Esophagus muscularis mucosa (tissue), 4 donors: Measurements from ENCODE around the gene MYO10. TPM values are rescaled to one million over a fixed set of nuclear protein-coding genes. Genes with fewer than 3 reads are reported as not detected.

Experiments
- DNase-seq: peaks from one replicate; pipeline ENCODE4 v3.0.0-alpha.2; 2017; ENCODE audit errors: extremely low spot score
- H3K27ac ChIP-seq, 4 donors: fragments of 200-600 bp; sonication (generic); replicated peaks in 1 of 4; 1 replicate in 3 of 4; 2 replicates in 1 of 4; pipeline ENCODE4 v1.5.1; 2016 to 2019; ENCODE audit warnings: mild to moderate bottlenecking in 1 of 4
- H3K27me3 ChIP-seq, 4 donors: fragments of 200-600 bp; sonication (generic); one replicate each; pipeline versions ENCODE4 v1.5.1 to v1.6.0; 2016 to 2019
- H3K36me3 ChIP-seq, 4 donors: fragments of 200-600 bp; sonication (generic); one replicate each; pipeline ENCODE4 v1.5.1; 2016 to 2019
- H3K4me1 ChIP-seq, 4 donors: fragments of 200-600 bp; sonication (generic); one replicate each; pipeline ENCODE4 v1.5.1; 2016 to 2019
- H3K4me3 ChIP-seq, 4 donors: fragments of 200-600 bp; sonication (generic); 1 replicate in 2 of 4; 2 replicates in 2 of 4; pipeline ENCODE4 v1.5.1; 2016 to 2019; ENCODE audit warnings: mild to moderate bottlenecking in 4 of 4, moderate library complexity in 1 of 4
- H3K9me3 ChIP-seq, 4 donors: fragments of 200-600 bp; sonication (generic); 1 replicate in 3 of 4; 2 replicates in 1 of 4; pipeline ENCODE4 v1.5.1; 2016 to 2019
- CTCF ChIP-seq, 3 experiments: fragments of 200-600 bp in 2 of 3; fragments of 450-650 bp in 1 of 3; sonication (generic) in 2 of 3; IDR thresholded peaks; one replicate each; pipeline ENCODE4 v1.5.1; 2017 to 2019; ENCODE audit warnings: antibody characterized with exemption in 3 of 3, mild to moderate bottlenecking in 2 of 3, moderate library complexity in 1 of 3
- EP300 ChIP-seq: sonication (generic); formaldehyde crosslinking; IDR thresholded peaks from one replicate; pipeline ENCODE4 v1.6.1; 2017; ENCODE audit warnings: antibody characterized with exemption
- POLR2A ChIP-seq: fragments of 450-650 bp; IDR thresholded peaks from one replicate; pipeline ENCODE4 v1.6.1; 2017; ENCODE audit warnings: antibody characterized with exemption, moderate library complexity, mild to moderate bottlenecking, low read depth
- POLR2AphosphoS5 ChIP-seq, 2 donors: sonication (generic); formaldehyde crosslinking; IDR thresholded peaks; one replicate each; pipeline ENCODE4 v1.6.1; 2017; ENCODE audit warnings: antibody characterized with exemption in 2 of 2
- WGBS: methylation state at CpG from one replicate; pipeline ENCODE4 v1.1.5; 2018; 5-methylcytosine and 5-hydroxymethylcytosine counted together
- intact Hi-C: fragments of 100-400 bp; cut with DNase I; formaldehyde crosslinking; loops from one replicate; pipeline ENCODE4 v1.15.1; 2023
- total RNA-seq, 4 donors: library from RNA; depleted of rRNA; stranded (reverse); fragments of >200 nt; gene quantifications; one replicate each; pipeline versions ENCODE4 v1.1.0 to v1.2.1, GENCODE V29; 2016

MYO10 gene
- total RNA-seq, 4 donors from 2014 or later = 7.1 to 9.3 (median 7.8) TPM

DNA sequence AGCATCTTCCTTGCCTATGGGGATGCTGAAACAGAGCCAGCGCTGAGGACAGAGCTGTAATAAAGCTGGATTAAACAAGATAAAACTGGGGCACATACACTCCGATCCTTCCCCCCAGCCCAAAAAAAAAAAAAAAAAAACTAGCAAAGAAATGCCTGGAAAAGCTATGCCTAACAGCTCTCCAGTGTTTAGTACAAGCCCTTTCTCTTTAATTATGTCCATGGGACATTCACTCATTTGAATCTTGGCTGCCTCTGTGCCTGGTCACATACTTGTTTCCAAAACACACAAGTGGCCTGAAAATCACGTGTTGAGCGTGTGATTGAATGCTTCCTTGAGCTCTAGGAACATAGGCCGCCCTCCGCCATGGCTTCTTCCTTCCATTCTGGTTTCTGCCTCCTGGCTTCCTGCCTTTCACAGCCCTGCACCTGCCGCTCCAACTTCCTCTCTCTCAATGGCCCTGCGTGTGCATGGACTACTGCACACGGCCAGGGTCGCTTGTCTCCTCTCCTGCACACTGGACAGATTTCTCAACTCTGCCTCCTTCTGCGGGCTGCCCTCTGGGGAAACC lies 208.2 kb downstream of the MYO10 start:
- Histone ChIP-seq H3K4me3 (no peak overlapping the region), H3K9me3 (peaks cover 0 to 4% (median 0%) of the 10 kb centered on the region in 4 donors), H3K27ac (no peak overlapping the region), H3K36me3 (no peaks in the 10 kb centered on the region), H3K4me1 (peaks cover 4 to 9% (median 8%) of the 10 kb centered on the region in 4 donors), H3K27me3 (peaks cover 0 to 4% (median 0%) of the 10 kb centered on the region in 4 donors)
- intact Hi-C loops = no loop called here
- DNase-seq = no peak
- TF ChIP-seq POLR2AphosphoS5 (IDR thresholded peaks at IDR 0.05) = peak in 1 of 2 donors; percentile 38
- no peak for TF ChIP-seq POLR2A
- TF ChIP-seq CTCF (IDR thresholded peaks at IDR 0.05) = no peak
- TF ChIP-seq EP300 = no peak
- WGBS = 53% methylated on average over 11 of the region's 11 CpGs

- H3K4me3 ChIP-seq = no peak overlapping the region
- peaks cover 0 to 3% (median 0%) of the 10 kb centered on the region in 4 donors for H3K27me3 ChIP-seq
- peaks cover 0 to 4% (median 0%) of the 10 kb centered on the region in 4 donors for H3K9me3 ChIP-seq
- intact Hi-C loops = no loop called here
- H3K36me3 ChIP-seq = no peaks in the 10 kb centered on the region
- no peak overlapping the region for H3K27ac ChIP-seq
- 65% methylated on average over 5 of the region's 5 CpGs for WGBS
- H3K4me1 ChIP-seq = peaks cover 4 to 9% (median 8%) of the 10 kb centered on the region in 4 donors
- DNase-seq = no peak
- TF ChIP-seq POLR2A = no peak
- TF ChIP-seq EP300 = no peak
- no peak for TF ChIP-seq POLR2AphosphoS5 (IDR thresholded peaks at IDR 0.05)
- no peak for TF ChIP-seq CTCF (IDR thresholded peaks at IDR 0.05)
Measured at GRCh38 chr5:16726538-16726946, 209.5 kb downstream of the MYO10 start.

DNA sequence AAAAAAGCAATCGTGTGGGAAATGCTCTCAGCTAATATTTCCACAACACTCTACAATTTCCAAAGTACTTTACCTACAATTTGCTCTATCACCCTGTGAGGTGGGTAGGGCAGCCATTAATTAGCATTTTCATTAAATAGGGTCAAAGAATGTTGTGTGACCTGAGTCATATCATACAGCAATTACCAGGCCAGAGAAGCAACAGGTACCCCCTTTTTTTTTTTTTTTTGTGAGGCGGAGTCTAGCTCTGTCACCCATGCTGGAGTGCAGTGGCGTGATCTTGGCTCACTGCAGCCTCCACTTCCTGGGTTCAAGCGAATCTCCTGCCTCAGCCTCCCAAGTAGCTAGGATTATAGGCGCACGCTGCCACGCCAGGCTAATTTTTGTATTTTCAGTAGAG lies 210.5 kb downstream of the MYO10 start:
- no peak for DNase-seq
- Histone ChIP-seq H3K4me3 (no peak overlapping the region), H3K9me3 (peaks cover 0 to 4% (median 0%) of the 10 kb centered on the region in 4 donors), H3K36me3 (no peaks in the 10 kb centered on the region), H3K27ac (no peak overlapping the region), H3K27me3 (no peaks in the 10 kb centered on the region), H3K4me1 (peaks cover 4 to 9% (median 8%) of the 10 kb centered on the region in 4 donors)
- WGBS = 93% methylated on average over 7 of the region's 7 CpGs
- intact Hi-C loops = no loop called here
- no peak for TF ChIP-seq CTCF (IDR thresholded peaks at IDR 0.05)
- TF ChIP-seq POLR2AphosphoS5 (IDR thresholded peaks at IDR 0.05) = no peak
- no peak for TF ChIP-seq EP300
- TF ChIP-seq POLR2A = no peak

GRCh38 chr5:16723821-16724220 lies 212.3 kb downstream of the MYO10 start:
- no peak for DNase-seq
- no peak overlapping the region for H3K4me3 ChIP-seq
- no peak overlapping the region for H3K27ac ChIP-seq
- TF ChIP-seq CTCF (IDR thresholded peaks at IDR 0.05) = no peak
- no peak for TF ChIP-seq EP300
- TF ChIP-seq POLR2AphosphoS5 (IDR thresholded peaks at IDR 0.05) = no peak
- TF ChIP-seq POLR2A = no peak
- no peaks in the 10 kb centered on the region for H3K36me3 ChIP-seq
- peaks cover 0 to 4% (median 0%) of the 10 kb centered on the region in 4 donors for H3K9me3 ChIP-seq
- WGBS = 73% methylated on average over 6 of the region's 6 CpGs
- intact Hi-C loops = no loop called here
- no peaks in the 10 kb centered on the region for H3K27me3 ChIP-seq
- H3K4me1 ChIP-seq = peaks cover 4 to 9% (median 8%) of the 10 kb centered on the region in 4 donors

- Histone ChIP-seq H3K27me3 (no peaks in the 10 kb centered on the region), H3K4me3 (no peak overlapping the region), H3K27ac (no peak overlapping the region), H3K9me3 (peaks cover 0 to 4% (median 0%) of the 10 kb centered on the region in 4 donors), H3K36me3 (no peaks in the 10 kb centered on the region), H3K4me1 (peaks cover 0 to under 1% (median 0%) of the 10 kb centered on the region in 4 donors)
- no peak for TF ChIP-seq POLR2AphosphoS5 (IDR thresholded peaks at IDR 0.05)
- intact Hi-C loops = no loop called here
- WGBS = 81% methylated on average over 7 of the region's 7 CpGs
- no peak for DNase-seq
Measured at GRCh38 chr5:16722097-16722495, 214.0 kb downstream of the MYO10 start.
